HCT116 (cell line): ENCODE data around the gene DCP1B. TPM values are rescaled to one million over a fixed set of nuclear protein-coding genes. Genes with fewer than 3 reads are reported as not detected.

Source experiments
- ATAC-seq: fragments of 200-7000 bp; cut with Tn5 transposase; 2 replicates; pipeline ENCODE4 v1.9.1; 2020; ENCODE audit warnings: mild to moderate bottlenecking, moderate library complexity
- BruUV-seq: library from RNA; stranded (reverse); fragments of 400-500 nt; replicated peaks from 2 replicates; lab custom pipeline; 2021; lab: Mats Ljungman, UMichigan
- CTCF ChIA-PET: fragments of 300-600 bp; sonication (Branson Sonifier 250); formaldehyde crosslinking; loops from one replicate; lab custom pipeline; 2021; ENCODE audit warnings: antibody characterized with exemption; lab: Charles Lee
- POLR2A ChIA-PET: fragments of 300-600, 350-600 bp; sonication (Branson Sonifier 250); formaldehyde crosslinking; loops from one replicate; lab custom pipeline; 2021; ENCODE audit warnings: antibody characterized with exemption; lab: Charles Lee
- RAD21 ChIA-PET, 2 experiments: fragments of 300-600 bp; sonication (Branson Sonifier 250); formaldehyde crosslinking; loops; one replicate each; lab custom pipeline; 2023; ENCODE audit warnings: low total read pairs in 2 of 2; ENCODE audit not compliant: uncharacterized antibody in 2 of 2, unreplicated experiment in 2 of 2, low non-redundant PET in 1 of 2; lab: Charles Lee
- DNase-seq: peaks from one replicate; pipeline ENCODE4 v3.0.0-alpha.2; 2010; ENCODE audit warnings: low read depth, low spot score
- H2AFZ ChIP-seq: fragments of 200-600 bp; shearing (Covaris generic), sonication (generic); 2 replicates; pipeline ENCODE4 v1.6.1; 2017; ENCODE audit warnings: low read depth, mixed run types, mixed read lengths, antibody characterized with exemption, low read length; ENCODE audit not compliant: poor library complexity, severe bottlenecking
- H3K27ac ChIP-seq: 2 replicates; pipeline ENCODE4 v1.5.1; 2012; ENCODE audit warnings: low read depth, low read length
- H3K27me3 ChIP-seq: fragments of 200-600 bp; sonication (generic); 2 replicates; pipeline ENCODE4 v1.6.1; 2016; ENCODE audit warnings: mixed run types, low read length, mixed read lengths; ENCODE audit not compliant: insufficient read depth
- H3K36me3 ChIP-seq, 2 experiments: fragments of 200-500 bp in 1 of 2; fragments of 200-600 bp in 1 of 2; sonication (Bioruptor generic) in 1 of 2; sonication (generic) in 1 of 2; 2 replicates each; pipeline versions ENCODE4 v1.5.1 to v1.6.1; 2014 to 2016; ENCODE audit warnings: low read length in 2 of 2, inconsistent platforms in 1 of 2, mixed read lengths in 1 of 2, mixed run types in 1 of 2; ENCODE audit not compliant: insufficient read depth in 2 of 2, control insufficient read depth in 1 of 2
- H3K4me1 ChIP-seq, 2 experiments: fragments of 200-600 bp in 1 of 2; sonication (generic) in 1 of 2; 2 replicates each; pipeline versions ENCODE4 v1.5.1 to v1.6.1; 2012 to 2017; ENCODE audit warnings: low read length in 2 of 2, inconsistent platforms in 1 of 2, mild to moderate bottlenecking in 1 of 2, mixed read lengths in 1 of 2, mixed run types in 1 of 2, moderate library complexity in 1 of 2; ENCODE audit not compliant: insufficient read depth in 2 of 2, control insufficient read depth in 1 of 2
- H3K4me2 ChIP-seq: fragments of 200-600 bp; sonication (generic); 2 replicates; pipeline ENCODE4 v1.6.1; 2017; ENCODE audit warnings: mixed run types, low read length, mixed read lengths
- H3K4me3 ChIP-seq, 2 experiments: fragments of 200-600 bp in 1 of 2; sonication (generic) in 1 of 2; replicated peaks in 1 of 2; 2 replicates each; pipeline ENCODE4 v1.5.1; 2011 to 2016; ENCODE audit warnings: low read length in 2 of 2, control low read depth in 1 of 2, low read depth in 1 of 2, mild to moderate bottlenecking in 1 of 2, mixed read lengths in 1 of 2, mixed run types in 1 of 2
- H3K79me2 ChIP-seq: fragments of 200-600 bp; sonication (generic); 2 replicates; pipeline ENCODE4 v1.6.1; 2017; ENCODE audit warnings: mild to moderate bottlenecking, mixed run types, low read length, moderate library complexity, mixed read lengths; ENCODE audit not compliant: insufficient read depth
- H3K9ac ChIP-seq: fragments of 200-600 bp; sonication (generic); 2 replicates; pipeline ENCODE4 v1.6.1; 2016; ENCODE audit warnings: low read length, mixed read lengths
- H3K9me2 ChIP-seq: fragments of 200-600 bp; sonication (generic), shearing (Covaris generic); 2 replicates; pipeline ENCODE4 v1.6.1; 2017; ENCODE audit warnings: mixed run types, mild to moderate bottlenecking, moderate library complexity; ENCODE audit not compliant: insufficient read depth
- H3K9me3 ChIP-seq, 2 experiments: fragments of 200-500 bp in 1 of 2; fragments of 200-600 bp in 1 of 2; sonication (Bioruptor generic) in 1 of 2; sonication (generic) in 1 of 2; 2 replicates each; pipeline ENCODE4 v1.6.1; 2014 to 2017; ENCODE audit warnings: low read length in 2 of 2, mixed read lengths in 2 of 2, inconsistent platforms in 1 of 2, low read depth in 1 of 2, mild to moderate bottlenecking in 1 of 2, mixed run types in 1 of 2, moderate library complexity in 1 of 2; ENCODE audit not compliant: control insufficient read depth in 1 of 2, insufficient read depth in 1 of 2
- H4K20me1 ChIP-seq: fragments of 200-600 bp; sonication (generic), shearing (Covaris generic); 2 replicates; pipeline ENCODE4 v1.6.1; 2017; ENCODE audit warnings: mixed run types, mild to moderate bottlenecking, moderate library complexity; ENCODE audit not compliant: insufficient read depth
- CBX3 ChIP-seq: IDR thresholded peaks from 2 replicates; pipeline ENCODE4 v1.6.1; 2012; ENCODE audit warnings: low read depth
- intact Hi-C: fragments of 100-400 bp; cut with micrococcal nuclease; formaldehyde crosslinking; loops from 2 replicates; pipeline ENCODE4 v1.10.0; 2022
- total RNA-seq: library from RNA; stranded (reverse); gene quantifications from one replicate; pipeline ENCODE4 v1.2.1, GENCODE V29; 2021; ENCODE audit not compliant: unreplicated experiment
- TF ChIP-seq, protein P1 (sequence below): IDR thresholded peaks from 2 replicates; pipeline ENCODE4 v1.6.1; 2012; ENCODE audit warnings: low read depth

The DCP1B gene
- total RNA-seq, 1 experiment from 2014 or later, result 13.8 TPM

DNA sequence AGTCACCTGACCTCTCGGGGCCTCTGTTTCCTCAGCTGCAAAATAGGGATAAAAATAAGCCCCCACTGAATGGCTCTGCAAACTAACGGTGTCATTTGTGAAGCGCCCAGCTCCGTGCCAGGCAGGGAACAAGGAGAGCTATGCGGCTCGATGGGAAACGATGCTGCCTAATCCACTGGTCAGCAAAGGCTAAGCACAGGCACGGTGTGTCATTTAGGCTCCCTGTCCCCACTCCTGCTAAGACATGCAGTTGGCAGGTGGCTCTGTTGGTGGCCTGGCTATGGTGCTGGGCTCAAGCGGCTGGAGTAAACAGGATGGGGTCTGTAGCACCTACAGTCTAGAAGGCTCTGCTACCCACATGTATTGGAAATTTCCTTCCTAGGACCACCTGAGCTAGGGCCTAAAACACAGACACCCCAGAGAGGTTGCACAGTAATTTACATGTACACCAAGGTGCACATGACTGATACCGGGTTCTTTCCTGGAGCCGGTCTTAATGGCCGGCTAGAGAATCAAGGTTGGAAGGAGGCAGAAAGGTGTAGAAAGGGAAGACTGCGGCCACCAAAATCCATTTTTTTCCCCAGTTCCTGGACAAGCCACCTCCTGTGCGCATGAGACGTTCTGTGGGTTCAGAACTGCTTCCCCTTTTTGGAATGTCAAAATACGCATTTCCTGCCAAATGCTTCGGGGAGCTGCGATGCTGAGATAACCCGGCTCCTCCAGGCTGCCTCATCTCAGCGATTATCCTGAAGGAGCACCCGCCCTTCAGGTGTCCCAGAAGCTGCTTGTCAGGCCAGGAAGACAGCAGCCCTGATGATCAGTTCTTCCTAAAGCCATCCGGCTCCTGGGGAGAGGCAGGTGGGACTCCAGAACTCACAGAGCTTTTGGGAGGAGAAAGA, 86.8 kb downstream of the DCP1B start:
- H3K9me3 ChIP-seq, result no peaks in the 10 kb centered on the region
- no TSS peak for BruUV-seq
- no peaks in the 10 kb centered on the region for H3K9me2 ChIP-seq
- ChIA-PET RAD21 (no interaction called here), POLR2A (no interaction called here), CTCF (no interaction called here)
- no peaks in the 10 kb centered on the region for H3K27me3 ChIP-seq
- ATAC-seq (no peak), DNase-seq (no peak)
- no peak overlapping the region for H3K9ac ChIP-seq
- no peak overlapping the region for H3K4me2 ChIP-seq
- H3K79me2 ChIP-seq, result no peaks in the 10 kb centered on the region
- peaks cover 0 to 3% of the 10 kb centered on the region in 2 experiments; a peak in 1 of 4 replicates for H3K4me1 ChIP-seq
- intact Hi-C loops, result no loop called here
- H2AFZ ChIP-seq, result no peak overlapping the region
- no peaks in the 10 kb centered on the region for H3K36me3 ChIP-seq
- no peak overlapping the region for H3K4me3 ChIP-seq
- TF ChIP-seq, protein P1, sequence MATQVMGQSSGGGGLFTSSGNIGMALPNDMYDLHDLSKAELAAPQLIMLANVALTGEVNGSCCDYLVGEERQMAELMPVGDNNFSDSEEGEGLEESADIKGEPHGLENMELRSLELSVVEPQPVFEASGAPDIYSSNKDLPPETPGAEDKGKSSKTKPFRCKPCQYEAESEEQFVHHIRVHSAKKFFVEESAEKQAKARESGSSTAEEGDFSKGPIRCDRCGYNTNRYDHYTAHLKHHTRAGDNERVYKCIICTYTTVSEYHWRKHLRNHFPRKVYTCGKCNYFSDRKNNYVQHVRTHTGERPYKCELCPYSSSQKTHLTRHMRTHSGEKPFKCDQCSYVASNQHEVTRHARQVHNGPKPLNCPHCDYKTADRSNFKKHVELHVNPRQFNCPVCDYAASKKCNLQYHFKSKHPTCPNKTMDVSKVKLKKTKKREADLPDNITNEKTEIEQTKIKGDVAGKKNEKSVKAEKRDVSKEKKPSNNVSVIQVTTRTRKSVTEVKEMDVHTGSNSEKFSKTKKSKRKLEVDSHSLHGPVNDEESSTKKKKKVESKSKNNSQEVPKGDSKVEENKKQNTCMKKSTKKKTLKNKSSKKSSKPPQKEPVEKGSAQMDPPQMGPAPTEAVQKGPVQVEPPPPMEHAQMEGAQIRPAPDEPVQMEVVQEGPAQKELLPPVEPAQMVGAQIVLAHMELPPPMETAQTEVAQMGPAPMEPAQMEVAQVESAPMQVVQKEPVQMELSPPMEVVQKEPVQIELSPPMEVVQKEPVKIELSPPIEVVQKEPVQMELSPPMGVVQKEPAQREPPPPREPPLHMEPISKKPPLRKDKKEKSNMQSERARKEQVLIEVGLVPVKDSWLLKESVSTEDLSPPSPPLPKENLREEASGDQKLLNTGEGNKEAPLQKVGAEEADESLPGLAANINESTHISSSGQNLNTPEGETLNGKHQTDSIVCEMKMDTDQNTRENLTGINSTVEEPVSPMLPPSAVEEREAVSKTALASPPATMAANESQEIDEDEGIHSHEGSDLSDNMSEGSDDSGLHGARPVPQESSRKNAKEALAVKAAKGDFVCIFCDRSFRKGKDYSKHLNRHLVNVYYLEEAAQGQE, result no peak
- no peak for TF ChIP-seq CBX3
- H3K27ac ChIP-seq, result no peak overlapping the region
- H4K20me1 ChIP-seq, result no peaks in the 10 kb centered on the region
